ENCODE results near the gene KRTAP1-1.
A peak's percentile ranks its signal among the peaks of the same experiment; 100 is the strongest.
"Not testable (repeated sequence)": the region's sequence is repeated elsewhere in the genome, so short reads cannot be mapped to it uniquely, and the experiment has no call there.

KRTAP1-1 gene

DNA sequence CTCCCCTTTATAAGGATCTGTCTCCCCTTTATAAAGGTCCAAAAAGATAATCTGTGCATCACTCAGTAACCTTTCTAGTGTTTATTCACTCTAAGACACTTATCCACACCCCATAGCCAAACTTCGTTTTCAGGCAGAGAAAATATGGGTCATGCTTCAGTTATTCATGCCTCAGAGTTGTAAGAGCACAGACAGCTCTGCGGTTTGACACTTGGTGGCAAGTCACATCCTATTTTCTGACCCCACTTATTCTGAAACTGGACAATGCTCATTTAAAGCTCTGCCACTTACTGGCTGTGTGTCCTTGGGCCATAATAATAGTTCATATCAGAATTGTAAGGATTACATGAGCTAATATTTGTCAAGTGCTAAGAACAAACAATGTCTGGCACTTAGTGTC is 7.9 kb upstream of the KRTAP1-1 start:
- ChIA-PET POLR2A (no interaction called here), CTCF (interaction anchor here (1.4 kb wide), 1 partner anchor 22 kb away, joined by 3 read pairs; no protein-coding TSS in a partner anchor)
- DNase-seq (ENCODE audit: extremely low spot score), result peak; percentile 25
- TF ChIP-seq, protein P1, sequence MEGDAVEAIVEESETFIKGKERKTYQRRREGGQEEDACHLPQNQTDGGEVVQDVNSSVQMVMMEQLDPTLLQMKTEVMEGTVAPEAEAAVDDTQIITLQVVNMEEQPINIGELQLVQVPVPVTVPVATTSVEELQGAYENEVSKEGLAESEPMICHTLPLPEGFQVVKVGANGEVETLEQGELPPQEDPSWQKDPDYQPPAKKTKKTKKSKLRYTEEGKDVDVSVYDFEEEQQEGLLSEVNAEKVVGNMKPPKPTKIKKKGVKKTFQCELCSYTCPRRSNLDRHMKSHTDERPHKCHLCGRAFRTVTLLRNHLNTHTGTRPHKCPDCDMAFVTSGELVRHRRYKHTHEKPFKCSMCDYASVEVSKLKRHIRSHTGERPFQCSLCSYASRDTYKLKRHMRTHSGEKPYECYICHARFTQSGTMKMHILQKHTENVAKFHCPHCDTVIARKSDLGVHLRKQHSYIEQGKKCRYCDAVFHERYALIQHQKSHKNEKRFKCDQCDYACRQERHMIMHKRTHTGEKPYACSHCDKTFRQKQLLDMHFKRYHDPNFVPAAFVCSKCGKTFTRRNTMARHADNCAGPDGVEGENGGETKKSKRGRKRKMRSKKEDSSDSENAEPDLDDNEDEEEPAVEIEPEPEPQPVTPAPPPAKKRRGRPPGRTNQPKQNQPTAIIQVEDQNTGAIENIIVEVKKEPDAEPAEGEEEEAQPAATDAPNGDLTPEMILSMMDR (IDR thresholded peaks at IDR 0.05; ENCODE audit: control extremely low read depth, extremely low read depth, low read depth, missing control alignments), result no peak

DNA sequence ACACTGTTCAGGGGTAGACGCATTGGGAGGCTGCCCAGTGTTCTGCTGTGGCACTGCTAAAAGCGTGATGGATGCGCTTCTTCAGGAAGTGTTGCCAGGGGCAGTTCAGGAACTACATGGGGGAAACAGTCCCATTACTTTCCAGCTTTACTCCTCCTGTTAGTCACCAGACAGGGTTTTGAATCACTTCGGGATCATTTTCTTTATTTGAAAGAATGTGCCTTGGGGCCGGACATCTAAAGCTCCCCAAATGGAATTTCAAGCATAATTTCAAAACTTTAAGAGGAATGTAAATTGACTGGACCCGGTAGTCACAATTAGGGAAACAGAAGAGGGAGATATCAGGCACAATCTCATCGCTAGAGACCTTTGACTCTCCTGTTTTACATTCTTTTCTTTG is 7.2 kb upstream of the KRTAP1-1 start:
- TF ChIP-seq, protein P1 (IDR thresholded peaks at IDR 0.05; ENCODE audit: control extremely low read depth, extremely low read depth, low read depth, missing control alignments), result no peak
- DNase-seq (ENCODE audit: extremely low spot score), result no peak
- CTCF ChIA-PET, result interaction anchor here (1.4 kb wide), 2 partner anchors 22 to 23 kb away, joined by 3 read pairs; no protein-coding TSS in a partner anchor
- POLR2A ChIA-PET, result no interaction called here

DNA sequence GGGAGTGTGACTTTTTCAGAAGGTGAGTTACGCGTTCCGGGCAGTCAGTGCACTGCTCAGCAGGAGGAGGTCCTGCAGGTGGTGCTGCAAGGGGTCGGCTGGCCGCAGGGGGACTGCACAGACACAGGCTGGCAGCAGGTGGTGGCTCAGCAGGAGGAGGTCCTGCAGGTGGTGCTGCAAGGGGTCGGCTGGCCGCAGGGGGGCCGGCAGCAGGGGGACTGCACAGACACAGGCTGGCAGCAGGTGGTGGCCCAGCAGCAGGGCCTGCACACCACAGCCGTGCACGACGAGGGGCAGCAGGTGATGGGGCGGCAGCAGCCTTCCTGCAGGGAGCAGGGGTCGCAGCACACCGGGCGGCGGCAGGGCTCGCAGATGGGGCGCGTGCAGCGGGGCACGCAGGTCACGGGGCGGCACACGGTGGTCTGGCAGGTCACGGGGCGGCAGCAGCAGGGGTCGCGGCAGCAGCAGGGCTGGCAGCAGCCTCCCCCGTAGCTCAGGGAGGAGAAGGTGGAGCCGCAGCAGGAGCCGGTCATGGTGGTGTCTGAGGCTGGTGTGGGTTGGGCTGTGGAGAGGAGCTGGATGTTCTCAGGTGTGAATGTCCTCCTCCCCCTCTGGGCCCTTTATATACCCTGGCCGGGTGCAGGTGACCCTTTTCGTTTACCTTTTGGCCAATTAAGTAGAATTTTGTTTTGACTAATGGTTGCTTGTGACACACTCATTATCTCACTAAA is 5.7 kb upstream of the KRTAP1-1 start, which contains the start of gene KRTAP2-1:
KRTAP2-1 (minus strand) TSS at position 582 of the 731 bp plus-strand sequence; CDS start at position 533, 49 bp downstream.
- POLR2A ChIA-PET; DNase-seq (ENCODE audit: extremely low spot score): not testable (repeated sequence)
- CTCF ChIA-PET, result interaction anchor here (1.4 kb wide), 1 partner anchor 23 kb away, joined by 3 read pairs; no protein-coding TSS in a partner anchor

DNA sequence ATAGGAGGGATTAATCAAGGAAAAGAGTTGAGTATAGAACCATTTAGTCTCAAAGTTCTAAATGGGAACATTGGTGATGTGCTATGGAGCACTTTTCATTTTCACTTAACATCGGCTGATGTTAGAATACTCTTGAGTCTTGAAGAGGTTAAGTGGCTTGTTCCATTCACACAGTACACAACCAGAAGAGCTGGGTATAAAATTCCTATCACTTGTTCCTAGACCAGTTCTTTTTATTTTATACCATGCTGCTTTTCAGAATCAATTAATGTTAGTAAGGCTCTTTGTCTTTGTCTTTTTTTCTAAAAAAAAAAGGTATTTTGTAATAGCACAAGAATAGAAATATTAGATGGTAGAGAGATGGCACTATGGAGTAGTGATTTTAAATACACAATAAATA is 1.7 kb upstream of the KRTAP1-1 start:
- TF ChIP-seq, protein P1 (IDR thresholded peaks at IDR 0.05; ENCODE audit: control extremely low read depth, extremely low read depth, low read depth, missing control alignments), result no peak
- ChIA-PET CTCF (no interaction called here), POLR2A (no interaction called here)
- DNase-seq (ENCODE audit: extremely low spot score), result no peak

DNA sequence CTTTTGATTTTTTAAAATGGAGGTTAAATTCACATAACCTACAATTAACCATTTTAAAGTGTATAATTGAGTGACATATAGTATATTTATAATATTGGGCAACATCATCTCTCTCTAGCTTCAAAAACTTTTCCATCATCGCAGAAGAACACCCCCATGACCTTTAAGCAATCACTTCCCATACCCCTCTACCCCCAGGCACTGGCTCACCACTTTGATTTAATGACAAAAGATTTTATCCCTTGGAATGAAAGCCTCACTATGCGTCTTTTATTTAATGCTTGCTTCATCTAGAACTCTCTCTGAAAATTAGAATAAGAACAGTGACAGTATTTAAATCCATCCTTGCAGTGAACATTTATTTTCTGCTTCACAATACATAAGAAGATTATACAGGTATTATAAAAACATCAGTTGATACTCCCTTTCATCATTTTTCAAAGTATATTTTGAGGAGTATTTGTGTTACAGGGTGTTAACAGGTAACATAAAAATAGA is 3.3 kb downstream of the KRTAP1-1 start:
- TF ChIP-seq, protein P1 (IDR thresholded peaks at IDR 0.05; ENCODE audit: control extremely low read depth, extremely low read depth, low read depth, missing control alignments), result no peak
- no peak for DNase-seq (ENCODE audit: extremely low spot score)
- CTCF ChIA-PET, result interaction anchor here (1.0 to 1.4 kb wide), 2 partner anchors 9 to 18 kb away, joined by 3 to 4 read pairs; no protein-coding TSS in a partner anchor
- POLR2A ChIA-PET, result interaction anchor here (0.6 kb wide), 1 partner anchor 1794 kb away, joined by 3 read pairs; no protein-coding TSS in a partner anchor

DNA sequence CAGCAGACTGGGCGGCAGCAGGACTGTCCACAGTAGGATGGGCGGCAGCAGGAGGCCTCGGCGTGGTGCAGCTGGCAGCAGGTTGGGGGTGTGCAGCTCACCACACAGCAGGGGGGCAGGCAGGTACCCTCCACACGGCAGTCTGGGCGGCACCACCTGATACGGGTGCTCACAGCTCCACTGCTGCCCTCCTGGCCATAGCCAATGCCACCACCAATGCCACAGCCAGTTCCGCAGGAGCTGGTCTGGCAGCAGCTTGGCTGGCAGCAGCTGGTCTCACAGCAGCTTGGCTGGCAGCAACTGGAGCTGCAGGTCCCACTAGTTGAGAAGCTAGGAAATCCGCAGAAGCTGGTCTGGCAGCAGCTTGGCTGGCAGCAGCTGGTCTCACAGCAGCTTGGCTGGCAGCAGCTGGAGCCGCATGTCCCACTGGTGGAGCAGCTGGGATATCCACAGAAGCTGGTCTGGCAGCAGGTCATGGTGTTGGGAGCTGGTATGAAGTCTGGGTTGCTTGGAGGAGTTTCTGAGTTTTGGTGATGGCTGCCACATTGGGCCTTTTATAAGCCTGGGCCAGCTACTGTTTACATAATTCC is 6.8 kb downstream of the KRTAP1-1 start, which contains the start of gene KRTAP1-3:
KRTAP1-3 (minus strand) TSS at position 529 of the 590 bp plus-strand sequence; CDS start at position 476, 53 bp downstream.
- POLR2A ChIA-PET; DNase-seq (ENCODE audit: extremely low spot score); CTCF ChIA-PET: not testable (repeated sequence)

DNA sequence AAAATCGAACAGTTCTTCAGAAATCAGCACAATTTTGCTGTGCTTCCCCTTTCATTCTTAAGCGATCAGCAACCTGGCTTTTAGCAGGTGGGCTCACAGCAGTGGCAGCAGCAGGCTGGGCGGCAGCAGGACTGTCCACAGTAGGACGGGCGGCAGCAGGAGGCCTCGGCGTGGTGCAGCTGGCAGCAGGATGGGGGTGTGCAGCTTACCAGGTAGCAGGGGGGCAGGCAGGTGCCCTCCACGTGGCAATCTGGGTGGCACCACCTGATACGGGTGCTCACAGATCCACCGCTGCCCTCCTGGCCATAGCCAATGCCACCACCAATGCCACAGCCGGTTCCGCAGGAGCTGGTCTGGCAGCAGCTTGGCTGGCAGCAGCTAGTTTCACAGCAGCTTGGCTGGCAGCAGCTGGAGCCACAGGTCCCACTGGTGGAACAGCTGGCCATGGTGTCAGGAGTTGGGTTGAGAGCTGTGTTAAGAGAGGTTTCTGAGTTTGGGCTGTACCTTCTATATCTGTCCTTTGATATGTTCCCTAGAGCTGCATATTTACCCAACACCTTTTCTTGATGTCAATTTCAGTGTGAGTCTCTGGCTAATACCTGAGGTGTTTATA is 11.5 kb downstream of the KRTAP1-1 start, which contains the start of gene KRTAP1-4:
KRTAP1-4 (minus strand) TSS at position 563 of the 613 bp plus-strand sequence; CDS start at position 446, 117 bp downstream.
- no peak for DNase-seq (ENCODE audit: extremely low spot score)
- TF ChIP-seq, protein P1 (IDR thresholded peaks at IDR 0.05; ENCODE audit: control extremely low read depth, extremely low read depth, low read depth, missing control alignments), result no peak
- ChIA-PET CTCF (no interaction called here), POLR2A (no interaction called here)

Data from GM10248 (cell line).